GM12801 (cell line): ENCODE results near the gene RPN1.

Experiments
- CTCF ChIP-seq: IDR thresholded peaks from one replicate; pipeline ENCODE4 v1.5.1; 2011; ENCODE audit warnings: control low read depth; ENCODE audit not compliant: insufficient read length; ENCODE audit errors: extremely low read depth

RPN1 gene

GRCh38 chr3:128632301-128632700 is 18.3 kb downstream of the RPN1 start:
- no peak for TF ChIP-seq CTCF

DNA sequence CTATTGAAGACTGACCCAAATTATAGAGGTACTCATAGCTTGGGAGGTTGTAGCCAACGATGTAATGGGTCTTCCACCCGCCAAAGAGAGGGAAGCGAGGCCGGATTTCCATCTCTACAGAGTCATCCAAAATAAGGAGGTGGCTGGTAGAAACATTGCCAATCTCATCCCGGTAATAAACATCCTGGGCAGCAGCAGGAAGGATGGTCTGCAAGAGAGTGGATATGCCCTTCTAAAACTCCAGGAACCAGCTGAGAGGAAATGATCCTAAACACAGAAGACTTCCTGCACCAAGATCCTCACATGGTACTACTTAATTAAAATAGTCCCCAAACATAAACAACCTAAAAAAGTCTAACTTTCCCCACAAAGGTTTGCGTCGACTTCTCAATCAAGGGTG is 20.7 kb downstream of the RPN1 start:
- no peak for TF ChIP-seq CTCF

DNA sequence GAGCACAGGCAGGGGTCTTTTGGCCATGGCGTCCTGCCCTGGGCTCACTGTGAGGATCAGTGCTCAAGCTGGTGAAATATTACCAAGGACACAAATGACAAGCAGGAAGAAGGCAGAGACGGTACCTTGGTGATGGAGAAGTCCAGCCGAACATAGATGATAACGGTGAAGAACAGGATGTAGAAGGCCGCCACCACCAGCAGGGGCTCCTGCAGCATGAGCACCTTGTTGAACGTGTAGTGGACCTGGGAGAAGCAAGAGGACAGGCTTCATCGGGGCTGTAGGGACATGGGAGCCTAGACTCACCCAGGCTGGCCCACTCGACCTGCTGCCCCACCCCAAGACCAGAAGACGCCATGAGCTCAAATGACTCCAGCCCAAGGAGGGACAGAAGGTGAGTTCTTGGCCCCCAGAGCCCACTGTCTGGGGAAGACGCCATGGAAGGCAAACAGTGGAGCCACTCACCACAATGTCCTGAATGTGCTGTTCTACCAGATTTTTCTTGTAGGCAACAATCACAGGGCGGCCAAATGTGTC is 25.1 kb downstream of the RPN1 start:
- no peak for TF ChIP-seq CTCF

DNA sequence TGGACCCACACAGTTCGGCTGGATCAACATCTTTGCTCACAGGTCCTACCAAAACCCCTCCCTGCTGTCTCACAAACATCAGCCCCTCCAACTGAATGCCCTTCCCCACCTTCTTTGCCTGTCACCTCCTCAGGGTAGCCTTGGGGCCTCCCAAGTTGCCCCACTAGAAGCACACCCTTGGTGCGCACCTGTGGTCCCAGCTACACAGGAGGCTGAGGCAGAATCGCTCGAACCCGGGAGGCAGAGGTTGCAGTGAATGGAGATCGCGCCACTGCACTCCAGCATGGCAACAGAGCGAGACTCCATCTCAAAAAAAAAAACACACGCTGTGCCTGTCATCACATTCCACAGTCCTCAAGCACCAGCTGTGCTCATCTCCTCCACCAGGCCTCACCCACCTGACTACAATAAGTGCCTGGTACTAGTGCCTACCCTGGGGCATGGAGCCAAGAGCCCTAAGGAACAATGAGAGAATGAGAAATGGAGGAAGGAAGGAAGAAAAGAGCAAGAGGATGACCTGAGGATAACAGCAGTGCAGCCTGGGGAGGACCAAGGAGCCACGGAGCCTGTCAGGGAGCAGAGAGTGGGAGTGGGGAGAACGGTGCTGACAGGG is 26.0 kb downstream of the RPN1 start:
- no peak for TF ChIP-seq CTCF

DNA sequence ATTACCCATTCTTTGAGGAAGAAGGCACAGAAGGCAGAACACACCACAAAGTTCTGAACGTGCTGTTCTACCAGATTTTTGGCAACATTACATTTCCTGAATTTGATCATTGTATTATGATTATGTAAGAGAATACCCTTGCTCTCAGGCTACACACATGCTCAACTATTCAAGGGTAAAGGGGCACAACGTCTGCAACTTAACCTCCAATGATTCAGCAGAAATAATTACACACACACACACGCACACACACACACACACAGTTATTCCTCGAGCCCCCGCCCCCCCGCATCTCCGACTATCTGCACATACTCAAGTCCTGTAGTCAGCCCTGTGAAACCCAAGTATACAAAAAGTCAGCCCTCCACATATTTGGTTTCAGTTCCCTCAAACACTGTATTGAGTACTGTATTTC is 26.8 kb downstream of the RPN1 start:
- TF ChIP-seq CTCF: no peak

DNA sequence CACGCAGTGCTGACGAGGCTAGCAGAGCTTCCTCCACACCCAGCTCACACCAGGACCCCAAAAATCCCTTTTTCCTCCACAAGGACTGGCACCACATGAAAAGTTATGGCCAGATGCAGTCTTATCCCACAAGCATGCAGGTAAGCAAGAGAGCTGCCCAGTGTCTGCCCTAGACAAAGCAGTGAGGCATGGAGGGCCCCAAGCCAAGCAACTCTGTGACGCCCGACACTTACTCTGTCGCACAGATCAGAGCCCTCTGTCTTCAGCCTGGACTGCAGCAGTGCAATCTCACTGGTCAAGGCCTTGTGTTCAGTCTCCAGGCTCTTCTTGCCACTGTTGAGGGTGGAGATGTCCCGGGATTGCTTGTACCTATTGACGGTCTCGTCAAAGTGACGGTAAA is 28.7 kb downstream of the RPN1 start:
- no peak for TF ChIP-seq CTCF

DNA sequence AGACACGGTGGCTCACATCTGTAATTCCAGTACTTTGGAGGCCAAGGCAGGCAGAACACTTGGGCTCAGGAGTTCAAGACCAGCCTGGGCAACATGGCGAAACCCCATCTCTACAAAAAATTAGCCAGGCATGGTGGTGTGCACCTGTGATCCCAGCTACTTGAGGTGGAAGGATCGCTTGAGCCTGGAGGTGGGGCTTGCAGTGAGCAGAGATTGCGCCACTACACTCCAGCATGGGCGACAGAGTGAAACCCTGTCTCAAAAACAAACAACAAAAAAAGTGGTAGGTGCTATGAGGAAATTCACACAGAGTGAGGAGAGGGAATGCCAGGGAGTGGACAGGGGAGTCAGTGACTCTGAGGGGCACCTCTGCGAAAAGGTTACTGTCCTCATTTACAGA is 29.4 kb downstream of the RPN1 start:
- TF ChIP-seq CTCF: no peak

- TF ChIP-seq CTCF: no peak
These were observed 30.3 kb downstream of the RPN1 start for GRCh38 chr3:128620268-128620691.
